Gastroesophageal sphincter (tissue), 4 donors: ENCODE measurements around the gene TBX3. TPM values are rescaled to one million over a fixed set of nuclear protein-coding genes. Genes with fewer than 3 reads are reported as not detected.

Experiments used
- ATAC-seq: fragments of 150-250 bp; one replicate; pipeline ENCODE4 v1.9.1; 2016; ENCODE audit warnings: mild to moderate bottlenecking, moderate library complexity
- H3K27ac ChIP-seq, 4 donors: fragments of 200-600 bp; sonication (generic) in 3 of 4; 1 replicate in 3 of 4; 2 replicates in 1 of 4; pipeline ENCODE4 v1.5.1; 2016 to 2019
- H3K27me3 ChIP-seq: fragments of 200-600 bp; sonication (generic); one replicate; pipeline ENCODE4 v1.5.1; 2019
- H3K36me3 ChIP-seq, 2 donors: fragments of 200-600 bp; sonication (generic); one replicate each; pipeline ENCODE4 v1.5.1; 2019; ENCODE audit warnings: control low read depth in 1 of 2
- H3K4me1 ChIP-seq, 3 donors: fragments of 200-600 bp; sonication (generic); 1 replicate in 2 of 3; 2 replicates in 1 of 3; pipeline ENCODE4 v1.5.1; 2016 to 2019; ENCODE audit warnings: control low read depth in 2 of 3
- H3K4me3 ChIP-seq, 2 donors: fragments of 200-600 bp; sonication (generic); one replicate each; pipeline ENCODE4 v1.5.1; 2019; ENCODE audit warnings: mild to moderate bottlenecking in 1 of 2, moderate library complexity in 1 of 2
- H3K9me3 ChIP-seq, 3 donors: fragments of 200-600 bp; sonication (generic); one replicate each; pipeline ENCODE4 v1.5.1; 2017 to 2019; ENCODE audit warnings: control low read depth in 2 of 3
- EP300 ChIP-seq: sonication (generic); formaldehyde crosslinking; IDR thresholded peaks from one replicate; pipeline ENCODE4 v1.6.1; 2017; ENCODE audit warnings: antibody characterized with exemption, mild to moderate bottlenecking
- POLR2A ChIP-seq, 2 donors: fragments of 450-650 bp; IDR thresholded peaks; one replicate each; pipeline ENCODE4 v1.6.1; 2017; ENCODE audit warnings: antibody characterized with exemption in 2 of 2, mild to moderate bottlenecking in 2 of 2, moderate library complexity in 1 of 2
- POLR2AphosphoS5 ChIP-seq: sonication (generic); formaldehyde crosslinking; IDR thresholded peaks from one replicate; pipeline ENCODE4 v1.6.1; 2017; ENCODE audit warnings: antibody characterized with exemption
- WGBS, 2 donors: methylation state at CpG; one replicate each; pipeline ENCODE4 v1.1.5; 2018; ENCODE audit warnings: low coverage in 1 of 2; 5-methylcytosine and 5-hydroxymethylcytosine counted together
- total RNA-seq, 4 donors: library from RNA; depleted of rRNA; stranded (reverse); fragments of >200 nt; gene quantifications; one replicate each; pipeline ENCODE4 v1.1.0, GENCODE V29; 2016
- TF ChIP-seq, protein P1 (sequence below), 4 experiments: fragments of 200-600 bp in 2 of 4; fragments of 450-650 bp in 2 of 4; sonication (generic) in 1 of 4; IDR thresholded peaks; one replicate each; pipeline ENCODE4 v1.5.1; 2017 to 2019; ENCODE audit warnings: antibody characterized with exemption in 4 of 4, mild to moderate bottlenecking in 2 of 4, moderate library complexity in 2 of 4

The TBX3 gene
- total RNA-seq, 4 donors from 2014 or later: 6.9 to 17.4 (median 10.0) TPM

DNA sequence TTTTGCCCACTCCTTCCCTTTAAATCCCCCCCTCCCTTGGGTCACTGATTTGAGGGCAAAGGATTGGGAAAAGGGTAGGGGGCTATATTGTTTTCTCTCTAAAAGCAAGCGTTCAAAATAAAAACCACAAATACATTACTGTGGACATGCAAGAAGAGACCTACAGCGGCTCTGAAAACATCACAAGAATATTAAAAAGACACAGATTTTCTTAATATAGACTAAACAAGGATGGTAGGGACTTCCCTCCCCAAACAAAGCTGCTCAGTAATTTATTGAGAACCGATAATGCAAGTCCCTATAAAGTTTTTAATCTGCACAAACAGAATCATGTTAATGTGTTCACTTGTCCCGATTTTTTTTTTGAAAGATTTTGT is 12.9 kb downstream of the TBX3 start:
- peak overlapping the region in 2 of 4 donors; percentile 57 for H3K27ac ChIP-seq
- H3K4me3 ChIP-seq: no peak overlapping the region
- WGBS, 2 donors: 64 to 65% methylated on average over 4 of the region's 4 CpGs
- H3K4me1 ChIP-seq: peaks cover 0 to 38% (median 4%) of the 10 kb centered on the region in 3 donors
- peaks cover 0 to 44% of the 10 kb centered on the region in 2 donors for H3K36me3 ChIP-seq
- no peak for ATAC-seq
- TF ChIP-seq POLR2A (IDR thresholded peaks at IDR 0.05): no peak
- no peak for TF ChIP-seq POLR2AphosphoS5
- TF ChIP-seq, protein P1, sequence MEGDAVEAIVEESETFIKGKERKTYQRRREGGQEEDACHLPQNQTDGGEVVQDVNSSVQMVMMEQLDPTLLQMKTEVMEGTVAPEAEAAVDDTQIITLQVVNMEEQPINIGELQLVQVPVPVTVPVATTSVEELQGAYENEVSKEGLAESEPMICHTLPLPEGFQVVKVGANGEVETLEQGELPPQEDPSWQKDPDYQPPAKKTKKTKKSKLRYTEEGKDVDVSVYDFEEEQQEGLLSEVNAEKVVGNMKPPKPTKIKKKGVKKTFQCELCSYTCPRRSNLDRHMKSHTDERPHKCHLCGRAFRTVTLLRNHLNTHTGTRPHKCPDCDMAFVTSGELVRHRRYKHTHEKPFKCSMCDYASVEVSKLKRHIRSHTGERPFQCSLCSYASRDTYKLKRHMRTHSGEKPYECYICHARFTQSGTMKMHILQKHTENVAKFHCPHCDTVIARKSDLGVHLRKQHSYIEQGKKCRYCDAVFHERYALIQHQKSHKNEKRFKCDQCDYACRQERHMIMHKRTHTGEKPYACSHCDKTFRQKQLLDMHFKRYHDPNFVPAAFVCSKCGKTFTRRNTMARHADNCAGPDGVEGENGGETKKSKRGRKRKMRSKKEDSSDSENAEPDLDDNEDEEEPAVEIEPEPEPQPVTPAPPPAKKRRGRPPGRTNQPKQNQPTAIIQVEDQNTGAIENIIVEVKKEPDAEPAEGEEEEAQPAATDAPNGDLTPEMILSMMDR (IDR thresholded peaks at IDR 0.05): no peak
- no peak for TF ChIP-seq EP300
- H3K27me3 ChIP-seq: peaks cover 32% of the 10 kb centered on the region
- no peaks in the 10 kb centered on the region for H3K9me3 ChIP-seq

- Histone ChIP-seq H3K27me3 (peaks cover 38% of the 10 kb centered on the region), H3K27ac (no peak overlapping the region), H3K4me1 (peaks cover 0 to 38% (median 4%) of the 10 kb centered on the region in 3 donors), H3K9me3 (no peaks in the 10 kb centered on the region), H3K36me3 (peaks cover 0 to 38% of the 10 kb centered on the region in 2 donors), H3K4me3 (no peak overlapping the region)
- WGBS, 2 donors: 45 to 89% methylated on average over 3 of the region's 3 CpGs
- ATAC-seq: no peak
- no peak for TF ChIP-seq POLR2AphosphoS5
- no peak for TF ChIP-seq POLR2A (IDR thresholded peaks at IDR 0.05)
- TF ChIP-seq, protein P1 (IDR thresholded peaks at IDR 0.05): no peak
- no peak for TF ChIP-seq EP300
These were observed 13.5 kb downstream of the TBX3 start for GRCh38 chr12:114670291-114670980.

DNA sequence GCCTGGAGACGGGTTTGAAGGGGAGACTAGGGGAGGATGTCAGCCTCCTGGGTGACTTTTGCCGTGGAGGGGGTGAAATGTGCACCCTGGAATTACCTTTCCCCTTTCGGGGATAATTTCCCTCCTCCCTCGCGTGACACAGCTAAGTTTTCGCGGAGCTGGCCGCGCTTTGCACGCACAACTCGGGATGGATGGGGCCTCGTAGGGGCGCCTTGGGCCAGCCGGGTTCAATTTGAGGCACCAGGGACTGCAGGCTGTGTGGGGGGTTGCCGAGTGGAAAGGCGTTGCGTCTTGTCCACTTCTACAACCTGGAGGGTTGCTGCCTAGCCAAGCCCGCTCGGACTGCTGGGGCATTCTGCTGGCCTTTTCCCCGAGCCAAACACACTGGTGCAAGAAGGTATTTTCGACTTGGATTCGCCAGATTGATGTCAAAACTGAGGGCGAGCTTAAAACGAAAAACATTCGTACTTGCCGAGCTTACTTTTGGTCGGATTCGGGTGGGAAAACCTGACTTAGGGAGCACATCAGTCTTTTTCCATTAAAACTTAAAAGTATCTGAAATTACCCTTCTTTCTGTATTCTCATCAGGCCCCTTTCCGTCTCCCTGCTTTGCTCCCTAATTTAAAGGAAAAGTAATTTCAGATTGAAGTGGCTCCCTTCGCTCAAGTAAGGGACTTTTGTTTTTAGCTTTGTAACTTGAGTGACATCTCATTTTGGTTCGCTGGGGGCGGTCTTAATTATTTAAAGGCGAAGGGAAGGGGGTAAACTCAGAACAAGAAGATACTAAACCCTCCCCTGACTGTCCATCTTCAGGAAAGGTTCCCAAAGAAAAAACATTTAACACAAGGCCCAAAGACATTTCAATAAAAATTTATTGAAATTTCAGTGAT is 14.3 kb downstream of the TBX3 start:
- H3K9me3 ChIP-seq: no peaks in the 10 kb centered on the region
- H3K27ac ChIP-seq: peak overlapping the region in 3 of 4 donors; percentile 41 to 64 (median 63)
- peak overlapping the region in 1 of 2 donors; percentile 49 for H3K4me3 ChIP-seq
- no peak for ATAC-seq
- no peak for TF ChIP-seq POLR2AphosphoS5
- TF ChIP-seq POLR2A (IDR thresholded peaks at IDR 0.05): no peak
- TF ChIP-seq, protein P1 (IDR thresholded peaks at IDR 0.05): no peak
- TF ChIP-seq EP300: no peak
- 56 to 77% methylated on average over 14 to 26 of the region's 33 CpGs for WGBS, 2 donors
- peaks cover 0 to 46% (median 4%) of the 10 kb centered on the region in 3 donors for H3K4me1 ChIP-seq
- peaks cover 46% of the 10 kb centered on the region for H3K27me3 ChIP-seq
- H3K36me3 ChIP-seq: peaks cover 0 to 30% of the 10 kb centered on the region in 2 donors

- Histone ChIP-seq H3K4me1 (peaks cover 0 to 44% (median 4%) of the 10 kb centered on the region in 3 donors), H3K9me3 (no peaks in the 10 kb centered on the region), H3K4me3 (peak overlapping the region; percentile 15 to 49), H3K27ac (peak overlapping the region in 3 of 4 donors; percentile 36 to 64 (median 63)), H3K27me3 (peaks cover 54% of the 10 kb centered on the region), H3K36me3 (peaks cover 0 to 22% of the 10 kb centered on the region in 2 donors)
- no peak for ATAC-seq
- no CpG with 5 or more reads among the region's 20 CpGs for WGBS, 2 donors
- TF ChIP-seq POLR2A (IDR thresholded peaks at IDR 0.05): no peak
- no peak for TF ChIP-seq POLR2AphosphoS5
- TF ChIP-seq EP300: no peak
- TF ChIP-seq, protein P1 (IDR thresholded peaks at IDR 0.05): no peak
These were observed 15.1 kb downstream of the TBX3 start for GRCh38 chr12:114668886-114669288.
